Breast epithelium (tissue), 3 donors: ENCODE measurements around the gene TPRG1.

Experiments
- POLR2A ChIP-seq: fragments of 450-650 bp; IDR thresholded peaks from one replicate; pipeline ENCODE4 v1.6.1; 2016; ENCODE audit warnings: antibody characterized with exemption, mild to moderate bottlenecking, moderate library complexity
- POLR2AphosphoS5 ChIP-seq, 3 donors: sonication (generic); formaldehyde crosslinking; IDR thresholded peaks; one replicate each; pipeline ENCODE4 v1.6.1; 2017; ENCODE audit warnings: antibody characterized with exemption in 3 of 3
- TF ChIP-seq, protein P1 (sequence below), 3 donors: fragments of 450-650 bp; IDR thresholded peaks; one replicate each; pipeline ENCODE4 v1.5.1; 2016 to 2017; ENCODE audit warnings: antibody characterized with exemption in 3 of 3, mild to moderate bottlenecking in 3 of 3, moderate library complexity in 3 of 3

DNA sequence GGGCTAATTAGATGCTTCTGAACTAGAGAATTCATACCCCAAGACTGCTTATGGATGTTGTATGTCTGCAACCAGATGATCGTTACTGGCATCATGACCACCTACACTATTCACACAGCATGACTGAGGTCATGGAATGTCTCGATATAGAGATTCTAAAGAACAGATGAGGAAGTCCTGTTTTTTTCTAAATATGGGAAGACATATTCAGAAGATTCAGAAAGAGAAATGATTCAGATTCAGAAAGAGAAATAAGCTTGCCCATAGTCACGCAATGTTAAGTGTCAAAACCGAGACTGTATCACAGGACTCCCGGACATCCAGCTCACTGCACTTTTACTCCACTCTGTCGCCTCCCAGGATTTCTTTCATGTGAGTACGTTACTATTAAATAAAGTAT, 136.2 kb downstream of the TPRG1 start:
- TF ChIP-seq, protein P1, sequence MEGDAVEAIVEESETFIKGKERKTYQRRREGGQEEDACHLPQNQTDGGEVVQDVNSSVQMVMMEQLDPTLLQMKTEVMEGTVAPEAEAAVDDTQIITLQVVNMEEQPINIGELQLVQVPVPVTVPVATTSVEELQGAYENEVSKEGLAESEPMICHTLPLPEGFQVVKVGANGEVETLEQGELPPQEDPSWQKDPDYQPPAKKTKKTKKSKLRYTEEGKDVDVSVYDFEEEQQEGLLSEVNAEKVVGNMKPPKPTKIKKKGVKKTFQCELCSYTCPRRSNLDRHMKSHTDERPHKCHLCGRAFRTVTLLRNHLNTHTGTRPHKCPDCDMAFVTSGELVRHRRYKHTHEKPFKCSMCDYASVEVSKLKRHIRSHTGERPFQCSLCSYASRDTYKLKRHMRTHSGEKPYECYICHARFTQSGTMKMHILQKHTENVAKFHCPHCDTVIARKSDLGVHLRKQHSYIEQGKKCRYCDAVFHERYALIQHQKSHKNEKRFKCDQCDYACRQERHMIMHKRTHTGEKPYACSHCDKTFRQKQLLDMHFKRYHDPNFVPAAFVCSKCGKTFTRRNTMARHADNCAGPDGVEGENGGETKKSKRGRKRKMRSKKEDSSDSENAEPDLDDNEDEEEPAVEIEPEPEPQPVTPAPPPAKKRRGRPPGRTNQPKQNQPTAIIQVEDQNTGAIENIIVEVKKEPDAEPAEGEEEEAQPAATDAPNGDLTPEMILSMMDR (IDR thresholded peaks at IDR 0.05) = no peak
- no peak for TF ChIP-seq POLR2A
- no peak for TF ChIP-seq POLR2AphosphoS5 (IDR thresholded peaks at IDR 0.05)
